Skeletal muscle cell (primary cell): ENCODE data around the gene PNPLA2.

Experiments
- DNase-seq: peaks from one replicate; pipeline ENCODE4 v3.0.0-alpha.2; 2010; ENCODE audit warnings: low read depth
- H3K4me3 ChIP-seq: 2 replicates; pipeline ENCODE4 v1.5.1; 2011; ENCODE audit warnings: low read depth, mild to moderate bottlenecking, control low read depth, low read length, moderate library complexity

Gene PNPLA2

GRCh38 chr11:783581-784015 is 35.1 kb upstream of the PNPLA2 start:
- DNase-seq: peak; percentile 84
- no peak overlapping the region for H3K4me3 ChIP-seq

GRCh38 chr11:786235-787083 is 32.3 kb upstream of the PNPLA2 start:
- H3K4me3 ChIP-seq: no peak overlapping the region

GRCh38 chr11:787084-787675 is 31.5 kb upstream of the PNPLA2 start:
- no peak for DNase-seq
- H3K4me3 ChIP-seq: no peak overlapping the region

More at GRCh38 chr11:786235-787083, 32.3 kb upstream of the PNPLA2 start:
- no peak for DNase-seq

- H3K4me3 ChIP-seq: no peak overlapping the region
- DNase-seq: no peak
Observed at GRCh38 chr11:788009-788640, 30.6 kb upstream of the PNPLA2 start.

- no peak for DNase-seq
- peak overlapping the region; percentile 35 for H3K4me3 ChIP-seq
Observed at GRCh38 chr11:788953-789940, 29.5 kb upstream of the PNPLA2 start.

GRCh38 chr11:789943-790342 is 28.8 kb upstream of the PNPLA2 start, which contains the start of gene CEND1:
CEND1 (minus strand) TSS chr11:790090; CDS start chr11:788576, 1,514 bp downstream.
- DNase-seq: no peak
- H3K4me3 ChIP-seq: peak within 1 kb of the TSS; percentile 35

- H3K4me3 ChIP-seq: no peak overlapping the region
- DNase-seq: no peak
Observed at GRCh38 chr11:790721-791564, 27.8 kb upstream of the PNPLA2 start.

- DNase-seq: no peak
- H3K4me3 ChIP-seq: no peak overlapping the region
Observed at GRCh38 chr11:791658-792534, 26.8 kb upstream of the PNPLA2 start.

GRCh38 chr11:792535-792821 is 26.2 kb upstream of the PNPLA2 start:
- no peak for DNase-seq
- no peak overlapping the region for H3K4me3 ChIP-seq

- H3K4me3 ChIP-seq: no peak overlapping the region
- no peak for DNase-seq
Observed at GRCh38 chr11:792873-793272, 25.8 kb upstream of the PNPLA2 start.

- no peak overlapping the region for H3K4me3 ChIP-seq
- DNase-seq: no peak
Observed at GRCh38 chr11:793556-793955, 25.2 kb upstream of the PNPLA2 start.

- H3K4me3 ChIP-seq: no peak overlapping the region
- no peak for DNase-seq
Observed at GRCh38 chr11:794013-794765, 24.5 kb upstream of the PNPLA2 start.

GRCh38 chr11:794766-795633 is 23.7 kb upstream of the PNPLA2 start:
- no peak for DNase-seq
- peak overlapping the region; percentile 81 for H3K4me3 ChIP-seq

- peak overlapping the region; percentile 81 for H3K4me3 ChIP-seq
- DNase-seq: peak; percentile 70
Observed at GRCh38 chr11:795634-796564, 22.8 kb upstream of the PNPLA2 start.
